Activated T-cell treated with anti-CD3 and anti-CD28 coated beads, Interleukin-2, amount 50 U/mL, for 72 hours (primary cell): Measurements from ENCODE around the gene ZCCHC7. TPM values are rescaled to one million over a fixed set of nuclear protein-coding genes. Genes with fewer than 3 reads are reported as not detected.

Experiments
- ATAC-seq, 2 donors: fragments of 150-1000 bp; cut with Tn5 transposase; replicated peaks in 1 of 2; 2 replicates each; pipeline ENCODE4 v1.10.0; 2021; ENCODE audit warnings: moderate library complexity in 2 of 2, mild to moderate bottlenecking in 1 of 2
- DNase-seq, 2 donors: peaks; one replicate each; pipeline ENCODE4 v3.0.0; 2021 to 2022; ENCODE audit warnings: mixed read lengths in 1 of 2
- H3K27ac Mint-ChIP-seq: one replicate; pipeline ENCODE4 v1.8.0; 2022; ENCODE audit warnings: mild to moderate bottlenecking, moderate library complexity, mixed read lengths
- H3K27me3 Mint-ChIP-seq: one replicate; pipeline ENCODE4 v1.8.0; 2022; ENCODE audit warnings: low read depth, mixed read lengths
- H3K36me3 Mint-ChIP-seq, 2 donors: one replicate each; pipeline ENCODE4 v1.8.0; 2022; ENCODE audit warnings: mixed read lengths in 2 of 2, mild to moderate bottlenecking in 1 of 2; ENCODE audit not compliant: insufficient read depth in 2 of 2
- H3K4me1 Mint-ChIP-seq: one replicate; pipeline ENCODE4 v1.8.0; 2022; ENCODE audit warnings: low read depth, mixed read lengths
- H3K4me3 Mint-ChIP-seq, 2 donors: one replicate each; pipeline ENCODE4 v1.8.0; 2022; ENCODE audit warnings: mild to moderate bottlenecking in 2 of 2, mixed read lengths in 2 of 2, moderate library complexity in 2 of 2
- H3K9me3 Mint-ChIP-seq, 2 donors: one replicate each; pipeline ENCODE4 v1.8.0; 2022; ENCODE audit warnings: mixed read lengths in 2 of 2
- total RNA-seq, 2 donors: library from RNA; stranded (reverse); gene quantifications; one replicate each; pipeline ENCODE4 v1.2.3, GENCODE V29; 2022

ZCCHC7 gene
- total RNA-seq, 2 donors from 2014 or later, result 47.2 to 47.4 TPM

DNA sequence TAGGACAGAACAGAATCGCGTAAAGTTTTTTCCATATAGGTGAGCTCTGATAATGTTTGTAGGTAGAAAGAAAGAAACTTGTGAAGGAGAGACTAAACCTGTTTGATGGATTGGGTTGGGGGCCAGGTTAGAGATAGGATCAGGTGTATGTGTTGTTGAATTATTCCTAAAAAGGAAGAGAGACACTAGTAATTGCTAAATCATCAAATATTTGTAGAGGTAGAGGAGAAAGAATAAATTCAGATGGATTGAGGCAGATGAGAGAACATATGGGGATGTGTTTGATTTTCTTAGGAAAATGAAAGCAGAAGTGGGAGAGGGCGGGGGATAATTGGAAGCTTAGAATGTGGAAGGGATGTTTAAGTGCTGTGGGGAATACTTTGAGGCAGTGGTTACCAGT lies 7.7 kb downstream of the ZCCHC7 start:
- H3K27ac Mint-ChIP-seq, result no peak overlapping the region
- H3K4me3 Mint-ChIP-seq, result no peak overlapping the region
- no peaks in the 10 kb centered on the region for H3K27me3 Mint-ChIP-seq
- DNase-seq (no peak), ATAC-seq (no peak)
- H3K4me1 Mint-ChIP-seq, result peaks cover 12% of the 10 kb centered on the region
- H3K36me3 Mint-ChIP-seq, result peaks cover 6 to 10% of the 10 kb centered on the region in 2 donors
- no peaks in the 10 kb centered on the region for H3K9me3 Mint-ChIP-seq

DNA sequence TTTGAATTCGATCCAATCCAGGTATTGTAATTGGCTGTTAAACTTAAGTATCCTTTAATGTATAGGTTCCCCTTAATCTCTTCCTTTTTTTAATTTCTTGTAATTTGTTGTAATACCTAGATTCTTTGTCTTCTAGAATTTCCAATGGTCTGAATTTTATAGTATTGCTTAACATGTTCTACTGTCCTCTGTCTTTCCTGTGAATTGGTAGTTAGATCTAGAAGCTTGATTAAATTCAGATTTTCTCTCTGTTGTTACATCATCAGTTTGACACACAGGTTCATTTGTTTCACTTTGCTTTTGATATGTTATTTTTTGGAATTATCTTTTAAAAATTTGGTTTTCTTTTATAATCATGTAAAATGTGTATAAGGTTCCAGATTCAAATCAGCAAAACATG lies 13.8 kb downstream of the ZCCHC7 start:
- peak overlapping the region; percentile 39 for H3K27ac Mint-ChIP-seq
- no peak overlapping the region for H3K4me3 Mint-ChIP-seq
- peaks cover 9 to 17% of the 10 kb centered on the region in 2 donors for H3K36me3 Mint-ChIP-seq
- H3K4me1 Mint-ChIP-seq, result peaks cover 26% of the 10 kb centered on the region
- H3K9me3 Mint-ChIP-seq, result no peaks in the 10 kb centered on the region
- H3K27me3 Mint-ChIP-seq, result no peaks in the 10 kb centered on the region
- no peak for ATAC-seq
- DNase-seq, result no peak

DNA sequence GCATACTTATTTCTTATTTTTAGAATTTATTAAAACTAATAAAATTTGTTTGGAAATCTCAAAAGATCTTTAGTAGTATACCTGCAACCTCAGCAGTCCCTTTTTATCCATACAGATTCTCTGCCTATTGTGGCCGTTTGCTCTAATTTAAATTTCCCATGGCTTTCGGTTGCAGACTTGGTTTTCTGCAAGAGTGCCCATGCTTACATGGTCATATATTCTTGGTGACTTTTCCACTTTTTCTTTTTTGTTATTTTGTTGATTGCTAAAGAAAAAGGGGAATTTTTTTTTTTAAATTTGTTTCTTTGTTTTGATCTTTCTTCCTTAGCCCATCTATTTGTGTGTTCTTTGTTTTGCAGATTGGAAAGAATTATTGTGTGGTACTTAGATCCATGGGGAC lies 20.6 kb downstream of the ZCCHC7 start:
- Mint-ChIP-seq H3K4me3 (no peak overlapping the region), H3K4me1 (peaks cover 45% of the 10 kb centered on the region), H3K9me3 (no peaks in the 10 kb centered on the region), H3K27ac (no peak overlapping the region), H3K36me3 (peaks cover 4 to 6% of the 10 kb centered on the region in 2 donors), H3K27me3 (no peaks in the 10 kb centered on the region)
- DNase-seq (no peak), ATAC-seq (no peak)

DNA sequence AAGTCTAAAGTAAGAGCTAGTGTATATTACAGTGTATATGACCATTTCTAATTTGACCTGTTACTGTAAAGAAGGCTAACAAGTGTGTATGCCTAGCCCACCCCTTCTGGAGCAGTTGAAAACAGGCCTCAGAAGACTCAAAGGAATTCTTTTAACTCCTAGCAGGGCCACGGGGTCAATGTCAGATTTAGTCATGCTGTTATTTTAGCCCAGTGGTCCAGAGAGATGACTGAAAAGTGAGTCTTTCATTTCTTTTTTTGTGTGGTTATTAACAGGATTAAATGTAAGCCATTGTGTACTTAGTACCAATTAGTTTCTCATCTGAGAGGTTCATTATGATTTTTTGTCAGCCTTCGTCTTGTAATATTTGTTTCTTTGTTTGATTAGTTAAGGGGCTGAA lies 24.4 kb downstream of the ZCCHC7 start:
- DNase-seq (no peak), ATAC-seq (no peak)
- Mint-ChIP-seq H3K36me3 (peaks cover 6 to 12% of the 10 kb centered on the region in 2 donors), H3K27me3 (no peaks in the 10 kb centered on the region), H3K4me1 (peaks cover 49% of the 10 kb centered on the region), H3K4me3 (no peak overlapping the region), H3K9me3 (no peaks in the 10 kb centered on the region), H3K27ac (peak overlapping the region; percentile 32)

GRCh38 chr9:37146410-37146809 lies 26.0 kb downstream of the ZCCHC7 start:
- no peak for DNase-seq
- H3K9me3 Mint-ChIP-seq, result no peaks in the 10 kb centered on the region
- no peaks in the 10 kb centered on the region for H3K27me3 Mint-ChIP-seq
- peak overlapping the region; percentile 95 for H3K27ac Mint-ChIP-seq
- H3K4me1 Mint-ChIP-seq, result peaks cover 39% of the 10 kb centered on the region
- no peak for ATAC-seq
- peak overlapping the region; percentile 61 to 79 for H3K4me3 Mint-ChIP-seq
- H3K36me3 Mint-ChIP-seq, result peaks cover 5 to 11% of the 10 kb centered on the region in 2 donors

GRCh38 chr9:37148181-37148580 lies 27.8 kb downstream of the ZCCHC7 start:
- Mint-ChIP-seq H3K4me1 (peaks cover 33% of the 10 kb centered on the region), H3K27me3 (no peaks in the 10 kb centered on the region), H3K9me3 (no peaks in the 10 kb centered on the region), H3K36me3 (peaks cover 5 to 12% of the 10 kb centered on the region in 2 donors), H3K27ac (peak overlapping the region; percentile 82), H3K4me3 (no peak overlapping the region)
- ATAC-seq (no peak), DNase-seq (no peak)

DNA sequence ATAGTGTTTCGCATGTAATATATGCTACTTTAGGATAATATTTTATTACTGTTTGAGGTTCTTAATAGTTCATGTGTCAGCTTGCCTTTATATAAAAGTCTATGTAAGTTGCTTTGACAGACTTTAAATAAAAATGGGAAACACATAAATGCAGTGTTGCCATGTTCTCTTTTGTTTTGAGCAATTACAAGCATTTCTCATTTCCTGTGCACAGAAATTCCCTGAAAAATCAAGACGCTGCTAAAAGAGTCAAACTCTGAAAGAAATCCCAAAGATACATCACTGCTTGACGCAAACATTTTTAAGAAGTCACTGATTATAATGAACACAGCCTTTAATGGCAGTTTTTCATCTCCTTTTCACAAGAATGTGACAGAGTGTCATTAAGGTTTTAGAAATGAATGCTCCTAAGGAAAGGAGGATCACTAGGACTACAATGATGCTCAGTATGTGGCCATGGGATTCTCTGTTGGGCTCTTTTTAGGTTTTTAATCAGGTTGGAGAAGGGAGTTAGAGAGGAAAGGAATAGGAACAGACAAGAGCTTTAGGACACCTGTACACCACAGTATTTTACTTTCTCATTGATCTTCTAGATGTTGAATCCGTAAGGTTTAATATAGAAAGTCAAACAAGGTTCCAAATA lies 29.4 kb downstream of the ZCCHC7 start:
- no peak for DNase-seq
- Mint-ChIP-seq H3K4me1 (peaks cover 28% of the 10 kb centered on the region), H3K36me3 (peaks cover 11 to 22% of the 10 kb centered on the region in 2 donors), H3K9me3 (no peaks in the 10 kb centered on the region), H3K27ac (peak overlapping the region; percentile 8), H3K27me3 (no peaks in the 10 kb centered on the region), H3K4me3 (no peak overlapping the region)
- no peak for ATAC-seq

GRCh38 chr9:37150415-37150814 lies 30.0 kb downstream of the ZCCHC7 start:
- no peaks in the 10 kb centered on the region for H3K27me3 Mint-ChIP-seq
- DNase-seq, result no peak
- no peak overlapping the region for H3K27ac Mint-ChIP-seq
- H3K9me3 Mint-ChIP-seq, result no peaks in the 10 kb centered on the region
- no peak overlapping the region for H3K4me3 Mint-ChIP-seq
- peaks cover 11 to 23% of the 10 kb centered on the region in 2 donors for H3K36me3 Mint-ChIP-seq
- peaks cover 25% of the 10 kb centered on the region for H3K4me1 Mint-ChIP-seq
- ATAC-seq, result no peak

GRCh38 chr9:37151812-37152211 lies 31.4 kb downstream of the ZCCHC7 start:
- no peak for ATAC-seq
- peaks cover 29% of the 10 kb centered on the region for H3K4me1 Mint-ChIP-seq

DNA sequence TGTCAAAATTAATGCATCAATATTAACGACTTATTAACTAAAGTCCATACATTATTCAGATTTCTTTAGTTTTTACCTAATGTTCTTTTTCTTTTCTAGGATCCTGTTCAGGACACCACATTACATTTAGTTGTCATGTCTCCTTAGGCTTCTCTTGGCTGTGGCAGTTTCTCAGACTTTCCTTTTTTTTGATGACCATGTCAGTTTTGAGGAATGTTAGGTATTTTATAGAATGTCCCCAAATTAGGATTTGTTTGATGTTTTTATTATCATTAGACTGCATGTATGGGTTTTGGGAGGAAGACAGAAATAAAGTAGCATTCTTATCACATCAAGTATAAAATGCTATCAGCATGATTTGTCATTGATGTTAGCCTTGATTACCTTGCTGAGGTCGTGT lies 32.0 kb downstream of the ZCCHC7 start:
- H3K27me3 Mint-ChIP-seq, result no peaks in the 10 kb centered on the region
- no peaks in the 10 kb centered on the region for H3K9me3 Mint-ChIP-seq
- peaks cover 31% of the 10 kb centered on the region for H3K4me1 Mint-ChIP-seq
- DNase-seq (no peak), ATAC-seq (no peak)
- H3K4me3 Mint-ChIP-seq, result no peak overlapping the region
- peaks cover 11 to 24% of the 10 kb centered on the region in 2 donors for H3K36me3 Mint-ChIP-seq
- peak overlapping the region; percentile 13 for H3K27ac Mint-ChIP-seq

More at GRCh38 chr9:37151812-37152211, 31.4 kb downstream of the ZCCHC7 start:
- no peak overlapping the region for H3K4me3 Mint-ChIP-seq
- no peak for DNase-seq
- peaks cover 11 to 24% of the 10 kb centered on the region in 2 donors for H3K36me3 Mint-ChIP-seq
- no peaks in the 10 kb centered on the region for H3K9me3 Mint-ChIP-seq
- no peaks in the 10 kb centered on the region for H3K27me3 Mint-ChIP-seq
- H3K27ac Mint-ChIP-seq, result no peak overlapping the region

- Mint-ChIP-seq H3K4me1 (peaks cover 23% of the 10 kb centered on the region), H3K27ac (no peak overlapping the region), H3K27me3 (no peaks in the 10 kb centered on the region), H3K4me3 (no peak overlapping the region), H3K9me3 (no peaks in the 10 kb centered on the region), H3K36me3 (peaks cover 8 to 23% of the 10 kb centered on the region in 2 donors)
- DNase-seq (no peak), ATAC-seq (no peak)
Observed at GRCh38 chr9:37155601-37156000, 35.2 kb downstream of the ZCCHC7 start.

DNA sequence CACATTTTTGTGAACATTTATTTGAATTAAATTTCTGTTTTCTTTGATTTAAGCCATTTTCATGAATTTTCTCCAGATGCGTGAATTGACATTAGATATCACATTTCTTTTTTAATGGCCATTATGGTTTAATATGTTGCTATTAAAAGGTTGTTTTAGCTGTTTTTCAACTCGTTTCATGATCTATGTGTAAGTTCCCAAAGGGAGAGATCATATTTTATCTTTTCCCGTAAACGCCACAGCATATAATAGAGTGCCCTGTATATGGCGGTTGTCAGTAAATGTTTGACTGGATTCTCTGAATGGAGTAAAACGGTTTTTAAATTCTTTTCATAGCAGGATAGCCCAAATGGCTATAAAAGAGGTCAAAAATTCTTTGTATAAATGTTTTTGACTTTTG lies 35.8 kb downstream of the ZCCHC7 start:
- no peak for DNase-seq
- Mint-ChIP-seq H3K4me1 (peaks cover 23% of the 10 kb centered on the region), H3K4me3 (no peak overlapping the region), H3K9me3 (no peaks in the 10 kb centered on the region), H3K36me3 (peaks cover 8 to 23% of the 10 kb centered on the region in 2 donors), H3K27me3 (no peaks in the 10 kb centered on the region), H3K27ac (no peak overlapping the region)
- ATAC-seq, result no peak

- peaks cover 10 to 26% of the 10 kb centered on the region in 2 donors for H3K36me3 Mint-ChIP-seq
- ATAC-seq (peak; percentile 89 to 92), DNase-seq (peak; percentile 4 to 6)
- H3K27me3 Mint-ChIP-seq, result no peaks in the 10 kb centered on the region
- H3K27ac Mint-ChIP-seq, result no peak overlapping the region
- no peaks in the 10 kb centered on the region for H3K9me3 Mint-ChIP-seq
- peaks cover 23% of the 10 kb centered on the region for H3K4me1 Mint-ChIP-seq
- peak overlapping the region in 1 of 2 donors; percentile 50 for H3K4me3 Mint-ChIP-seq
Observed at GRCh38 chr9:37156781-37157356, 36.5 kb downstream of the ZCCHC7 start.
